Pons (tissue), 1 donor: ENCODE data around the gene DBR1.
A peak's percentile ranks its signal among the peaks of the same experiment; 100 is the strongest.

Experiments used
- DNase-seq: peaks from one replicate; pipeline ENCODE4 v3.0.0-alpha.2; 2016; ENCODE audit warnings: low spot score

DBR1 gene

GRCh38 chr3:138124188-138124587, 50.5 kb downstream of the DBR1 start:
- no peak for DNase-seq

DNA sequence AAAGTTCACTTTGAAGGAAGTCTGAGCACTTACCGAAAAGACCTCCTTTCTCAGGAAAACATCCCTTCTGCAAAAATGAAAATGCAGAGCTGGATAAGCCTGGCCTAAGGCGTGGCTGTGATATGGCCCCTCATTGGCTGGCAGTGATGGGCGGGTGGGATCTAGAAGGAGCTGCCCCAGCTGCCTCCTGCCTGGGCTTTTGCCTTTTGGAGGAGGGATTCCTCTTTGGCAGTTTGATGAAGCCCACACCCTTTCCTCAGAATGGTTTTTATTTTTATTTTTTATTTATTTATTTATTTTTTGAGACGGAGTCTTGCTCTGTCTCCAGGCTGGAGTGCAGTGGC, 55.3 kb downstream of the DBR1 start:
- no peak for DNase-seq

GRCh38 chr3:138118612-138119422, 55.9 kb downstream of the DBR1 start:
- peak; percentile 74 for DNase-seq

DNA sequence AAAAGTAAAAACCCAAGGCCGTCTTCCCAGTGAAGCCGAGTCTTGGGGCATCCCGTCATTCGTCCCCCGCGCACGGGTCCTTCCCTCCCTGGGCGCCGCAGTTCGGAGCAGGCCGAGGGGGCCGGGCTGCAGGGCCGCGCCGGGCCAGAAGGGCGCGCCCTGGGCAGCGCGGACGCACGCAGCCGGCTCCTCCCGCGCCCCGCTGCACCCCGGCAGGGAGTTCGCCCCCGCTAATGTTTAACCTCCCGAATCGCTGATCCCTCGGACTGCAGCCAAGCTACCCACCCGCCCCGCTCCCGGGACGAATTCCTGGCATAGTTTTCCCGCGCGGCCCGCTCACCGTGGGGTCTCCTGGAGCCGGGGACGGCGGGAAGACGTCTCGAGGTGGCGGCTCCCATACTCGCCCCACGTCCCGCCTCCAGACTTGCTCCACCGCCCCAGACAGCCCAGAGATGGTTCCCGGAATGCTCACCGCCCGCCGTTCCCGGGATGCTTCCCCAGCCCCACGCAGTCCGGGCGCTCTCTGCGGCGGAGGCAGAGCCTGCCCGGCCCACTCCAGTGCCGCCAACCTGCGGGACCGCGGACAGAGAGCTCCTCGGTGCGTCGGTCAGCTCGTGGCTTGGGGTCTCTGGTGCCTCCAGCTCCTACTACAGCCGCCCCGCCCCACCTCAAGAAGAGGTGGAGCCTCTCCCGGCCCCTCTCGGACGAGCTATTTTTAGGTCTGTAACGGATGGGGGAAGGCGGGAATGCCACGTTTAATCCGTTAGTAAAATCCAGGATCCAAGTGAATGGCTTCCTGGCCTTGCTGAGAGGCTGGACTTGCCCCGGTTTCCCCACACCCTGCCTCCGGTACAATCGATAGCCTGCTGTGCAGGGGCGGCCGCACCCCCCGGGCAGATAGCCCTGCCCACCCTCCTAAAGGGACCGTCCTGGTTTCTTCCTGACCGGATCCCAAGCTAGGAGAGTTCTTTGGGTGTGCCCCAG, 59.4 kb downstream of the DBR1 start, which contains the start of gene DZIP1L:
Gene DZIP1L, minus strand, starts transcription at position 621 of the 984 bp plus-strand sequence. CDS start 11,637 bp downstream, outside the sequence.
- peak; percentile 23 for DNase-seq

GRCh38 chr3:138114431-138114918, 60.2 kb downstream of the DBR1 start:
- DNase-seq: no peak

GRCh38 chr3:138113326-138113725, 61.4 kb downstream of the DBR1 start:
- DNase-seq: no peak

- DNase-seq: no peak
These were observed 62.4 kb downstream of the DBR1 start for GRCh38 chr3:138112362-138112761.
